ENCODE measurements around the gene KCTD18.

DNA sequence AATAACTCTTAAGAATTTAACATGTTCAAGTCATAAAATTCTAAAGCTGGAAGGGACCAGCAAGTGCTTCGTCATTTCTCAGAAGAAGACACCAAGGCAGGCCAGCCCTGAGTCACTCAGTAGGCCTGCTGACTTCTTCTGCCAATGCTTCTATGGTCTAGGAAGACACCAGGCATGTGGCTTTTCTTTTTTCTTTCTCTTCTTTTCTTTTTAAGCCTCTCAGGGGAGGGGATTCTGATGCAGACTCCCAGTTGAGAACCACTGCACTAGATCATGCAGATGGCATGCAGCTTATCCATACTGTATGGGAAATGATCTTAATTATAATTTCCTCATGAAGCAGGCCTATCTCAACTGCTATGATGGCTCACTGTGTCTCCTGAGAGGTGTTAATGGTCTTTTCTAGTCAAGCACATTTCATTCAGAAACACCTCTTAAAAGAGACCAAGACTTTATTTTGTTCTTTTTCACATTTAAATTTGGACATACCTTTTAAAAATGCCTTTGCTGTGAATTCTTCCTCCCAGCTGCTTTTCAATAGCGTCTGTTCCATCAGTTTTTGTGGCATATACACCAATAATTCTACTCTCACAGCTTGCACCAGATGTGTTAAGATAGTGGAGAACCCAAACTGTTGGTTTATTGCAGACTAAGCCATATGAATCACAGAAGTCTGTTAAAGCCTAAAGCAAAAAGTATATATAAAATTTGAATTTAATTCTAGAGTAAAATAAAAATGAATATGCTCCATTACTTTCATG is 11.3 kb downstream of the KCTD18 start:
- TF ChIP-seq, protein P1, sequence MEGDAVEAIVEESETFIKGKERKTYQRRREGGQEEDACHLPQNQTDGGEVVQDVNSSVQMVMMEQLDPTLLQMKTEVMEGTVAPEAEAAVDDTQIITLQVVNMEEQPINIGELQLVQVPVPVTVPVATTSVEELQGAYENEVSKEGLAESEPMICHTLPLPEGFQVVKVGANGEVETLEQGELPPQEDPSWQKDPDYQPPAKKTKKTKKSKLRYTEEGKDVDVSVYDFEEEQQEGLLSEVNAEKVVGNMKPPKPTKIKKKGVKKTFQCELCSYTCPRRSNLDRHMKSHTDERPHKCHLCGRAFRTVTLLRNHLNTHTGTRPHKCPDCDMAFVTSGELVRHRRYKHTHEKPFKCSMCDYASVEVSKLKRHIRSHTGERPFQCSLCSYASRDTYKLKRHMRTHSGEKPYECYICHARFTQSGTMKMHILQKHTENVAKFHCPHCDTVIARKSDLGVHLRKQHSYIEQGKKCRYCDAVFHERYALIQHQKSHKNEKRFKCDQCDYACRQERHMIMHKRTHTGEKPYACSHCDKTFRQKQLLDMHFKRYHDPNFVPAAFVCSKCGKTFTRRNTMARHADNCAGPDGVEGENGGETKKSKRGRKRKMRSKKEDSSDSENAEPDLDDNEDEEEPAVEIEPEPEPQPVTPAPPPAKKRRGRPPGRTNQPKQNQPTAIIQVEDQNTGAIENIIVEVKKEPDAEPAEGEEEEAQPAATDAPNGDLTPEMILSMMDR (IDR thresholded peaks at IDR 0.05) = no peak
- no peak for TF ChIP-seq POLR2A (IDR thresholded peaks at IDR 0.05)
